Keratinocyte (primary cell): ENCODE results near the gene CACNA2D1.

Experiments used
- CTCF ChIP-seq, 3 experiments: IDR thresholded peaks in 1 of 3; conservative IDR thresholded peaks in 1 of 3; optimal IDR thresholded peaks in 1 of 3; 2 replicates in 2 of 3; 3 replicates in 1 of 3; pipeline versions ENCODE3 to v1.5.1; 2011; ENCODE audit warnings: low read length in 3 of 3, mild to moderate bottlenecking in 3 of 3, moderate library complexity in 2 of 3, control low read depth in 1 of 3, inconsistent platforms in 1 of 3; ENCODE audit not compliant: insufficient read depth in 2 of 3; ENCODE audit errors: extremely low read depth in 1 of 3
- EZH2 ChIP-seq: IDR thresholded peaks from one replicate; pipeline ENCODE4 v1.6.1; 2012; ENCODE audit warnings: inconsistent platforms, mild to moderate bottlenecking, low read length, moderate library complexity

GRCh38 chr7:82230811-82231581 lies 212.6 kb downstream of the CACNA2D1 start:
- no peak for TF ChIP-seq CTCF (optimal IDR thresholded peaks at IDR 0.05 in 1 of 3, IDR thresholded peaks at IDR 0.05 in 1 of 3, conservative IDR thresholded peaks at IDR 0.05 in 1 of 3; ENCODE audit: extremely low read depth in 1 of 3, insufficient read depth in 2 of 3, low read length in 3 of 3)
- TF ChIP-seq EZH2 = no peak
